Stomach smooth muscle (tissue), 2 donors: Measurements from ENCODE around the gene P4HB.
A peak's percentile ranks its signal among the peaks of the same experiment; 100 is the strongest.

Source experiments
- H3K27ac ChIP-seq: one replicate; pipeline ENCODE4 v1.7.0; 2013; ENCODE audit warnings: mild to moderate bottlenecking, low read length, inconsistent platforms
- H3K27me3 ChIP-seq, 2 donors: one replicate each; pipeline ENCODE4 v1.7.0; 2013; ENCODE audit warnings: low read length in 2 of 2; ENCODE audit not compliant: insufficient read depth in 2 of 2, control insufficient read depth in 1 of 2
- H3K36me3 ChIP-seq, 2 donors: one replicate each; pipeline ENCODE4 v1.7.0; 2013; ENCODE audit warnings: low read length in 2 of 2; ENCODE audit not compliant: control insufficient read depth in 2 of 2, insufficient read depth in 2 of 2
- H3K4me1 ChIP-seq: one replicate; pipeline ENCODE4 v1.7.0; 2013; ENCODE audit warnings: low read length; ENCODE audit not compliant: control insufficient read depth, insufficient read depth
- H3K4me3 ChIP-seq, 2 donors: one replicate each; pipeline ENCODE4 v1.7.0; 2013; ENCODE audit warnings: low read length in 2 of 2
- H3K9ac ChIP-seq, 2 donors: one replicate each; pipeline ENCODE4 v1.7.0; 2013; ENCODE audit warnings: low read length in 2 of 2, mild to moderate bottlenecking in 1 of 2
- H3K9me3 ChIP-seq, 2 donors: one replicate each; pipeline ENCODE4 v1.7.0; 2013; ENCODE audit warnings: low read length in 2 of 2; ENCODE audit not compliant: control insufficient read depth in 2 of 2
- donor health status: healthy.
- donor health status: Pancreatic carcinoma.

The P4HB gene

DNA sequence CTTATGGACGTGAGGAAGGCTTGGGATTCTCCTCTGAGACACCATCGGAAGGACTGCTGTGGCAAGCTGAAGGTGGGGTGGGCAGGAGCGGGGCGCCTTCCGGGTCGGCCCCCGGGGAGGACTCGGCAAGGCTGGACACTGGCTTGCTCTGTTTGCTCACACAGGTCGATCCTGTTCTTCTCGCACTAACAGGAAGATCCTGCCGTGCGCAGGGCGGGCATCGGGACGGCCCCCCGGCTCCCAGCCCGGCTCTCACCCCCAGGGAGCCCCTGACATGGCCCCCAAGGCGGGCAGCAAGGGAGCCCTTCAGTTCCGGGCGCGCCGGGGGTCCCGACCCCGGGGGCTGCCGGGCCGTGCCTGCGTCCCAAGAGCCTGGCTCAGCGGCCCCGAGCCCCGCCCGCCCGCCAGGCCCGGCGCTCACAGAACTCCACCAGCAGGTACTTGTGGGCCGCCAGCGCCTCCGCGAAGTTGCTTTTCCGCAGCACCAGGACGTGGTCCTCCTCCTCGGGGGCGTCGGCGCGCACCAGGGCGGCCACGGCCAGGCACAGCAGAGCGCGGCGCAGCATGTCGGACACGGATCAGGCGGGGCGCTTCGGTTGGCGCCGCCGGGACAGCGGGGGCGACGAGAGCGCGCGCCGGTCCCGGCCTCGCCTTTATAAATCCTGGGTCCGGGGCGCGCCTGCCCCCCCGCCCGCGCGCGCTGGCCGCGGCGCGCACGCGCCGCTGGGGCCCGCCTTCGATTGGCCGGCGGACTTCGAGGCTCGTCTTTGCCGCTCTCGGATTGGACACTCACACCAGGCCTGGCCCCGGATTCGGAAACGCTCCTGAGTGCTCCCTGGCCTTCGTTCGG, at the start of gene P4HB:
Gene P4HB, minus strand, starts transcription at position 630 of the 850 bp plus-strand sequence. Its CDS starts 64 bp downstream, at position 566.
- Histone ChIP-seq H3K9ac (peak within 1 kb of the TSS; percentile 79 to 93), H3K36me3 (peaks cover 18 to 25% of the 10 kb centered on the region in 2 donors), H3K4me3 (peak within 1 kb of the TSS; percentile 84 to 87), H3K4me1 (peaks cover 36% of the 10 kb centered on the region), H3K27me3 (no peaks in the 10 kb centered on the region), H3K9me3 (no peaks in the 10 kb centered on the region), H3K27ac (peak within 1 kb of the TSS; percentile 83)

DNA sequence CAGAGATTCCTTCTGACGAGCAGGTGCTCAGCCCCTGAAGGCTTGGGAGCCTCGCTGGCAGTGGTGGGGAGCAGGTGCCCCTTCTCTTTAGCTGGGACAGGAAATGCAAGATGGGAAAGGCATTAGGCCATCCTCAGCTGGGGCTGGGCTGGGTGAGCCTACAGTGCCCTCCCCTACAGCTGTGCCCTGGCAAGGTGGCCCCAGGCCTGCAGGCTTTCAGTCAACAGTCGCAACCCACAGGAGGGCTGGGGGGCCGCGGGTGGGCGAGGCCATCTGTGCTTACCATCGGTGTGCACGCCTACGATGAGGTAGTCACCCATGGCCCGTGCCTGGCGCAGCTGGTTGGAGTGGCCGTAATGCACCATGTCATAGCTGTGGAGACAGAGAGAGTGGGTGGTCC, 48.9 kb upstream of the P4HB start:
- Histone ChIP-seq H3K4me1 (peaks cover 16% of the 10 kb centered on the region), H3K4me3 (no peak overlapping the region), H3K27ac (no peak overlapping the region), H3K36me3 (peaks cover 6 to 13% of the 10 kb centered on the region in 2 donors), H3K9ac (no peak overlapping the region), H3K27me3 (no peaks in the 10 kb centered on the region), H3K9me3 (no peaks in the 10 kb centered on the region)

DNA sequence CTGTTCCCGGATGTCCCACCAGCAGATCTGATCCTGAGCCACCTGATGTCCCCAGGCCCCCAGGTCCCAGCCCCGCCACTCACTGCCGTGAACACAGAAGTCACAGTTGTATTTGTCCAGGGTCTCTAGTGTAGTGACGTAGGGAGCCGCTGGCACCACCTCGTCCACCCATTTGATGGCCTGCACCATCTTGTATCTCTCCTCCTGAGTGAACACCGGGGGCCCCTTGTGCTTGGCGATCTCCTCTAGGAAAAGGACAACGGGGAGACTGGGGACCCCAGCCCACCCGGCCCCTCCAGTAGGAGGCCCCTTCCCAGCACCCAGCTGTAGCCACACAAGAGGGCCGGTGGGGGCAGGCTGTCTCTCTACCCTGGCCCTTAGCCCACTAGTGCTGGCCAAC, 48.5 kb upstream of the P4HB start:
- peaks cover 16% of the 10 kb centered on the region for H3K4me1 ChIP-seq
- no peaks in the 10 kb centered on the region for H3K9me3 ChIP-seq
- peaks cover 2 to 9% of the 10 kb centered on the region in 2 donors for H3K36me3 ChIP-seq
- H3K9ac ChIP-seq, result no peak overlapping the region
- H3K4me3 ChIP-seq, result no peak overlapping the region
- no peaks in the 10 kb centered on the region for H3K27me3 ChIP-seq
- H3K27ac ChIP-seq, result no peak overlapping the region

DNA sequence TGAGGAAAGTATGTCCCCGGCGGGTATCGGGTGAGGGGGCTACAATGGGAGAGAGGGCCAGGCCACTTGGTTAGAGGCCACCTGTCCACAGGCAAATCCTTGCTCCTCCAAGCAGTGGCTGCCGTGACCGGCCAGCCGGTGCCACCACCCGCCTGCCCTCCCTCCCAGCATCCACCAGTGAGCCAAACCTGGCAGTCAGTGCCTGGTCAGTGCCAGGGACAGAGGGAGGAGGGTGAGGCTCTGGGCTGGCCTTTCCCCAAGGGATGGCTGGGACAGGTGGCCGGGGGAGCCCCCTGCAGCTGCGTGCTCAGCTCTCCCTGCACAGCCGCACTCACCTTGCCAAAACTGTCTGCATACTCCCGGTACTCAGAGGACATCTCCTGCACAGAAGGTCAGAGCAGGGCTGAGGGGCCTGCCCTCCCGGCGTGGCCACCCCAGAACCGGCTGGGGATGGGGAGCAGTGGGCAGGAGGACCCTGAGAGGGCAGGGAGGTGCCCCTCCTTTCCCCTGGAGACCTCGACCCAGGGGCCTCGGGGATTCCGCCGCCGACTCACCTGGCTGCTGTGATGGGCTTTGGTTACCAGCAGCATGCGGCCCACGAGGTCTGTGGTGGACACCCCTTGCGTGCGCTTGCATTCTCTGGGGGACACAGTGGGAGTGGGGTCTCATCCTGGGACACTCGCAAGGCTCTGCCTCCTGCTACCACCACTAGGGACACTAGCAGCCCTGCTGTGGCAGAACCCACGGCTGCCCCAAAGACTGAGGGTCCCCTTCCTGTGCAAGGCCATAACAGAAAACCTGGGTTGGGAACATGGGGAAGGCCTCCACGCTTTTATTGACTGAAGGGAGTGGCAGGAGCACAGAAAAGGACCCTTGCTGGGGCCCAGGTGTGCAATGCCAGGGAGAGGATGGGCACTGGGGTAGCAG, 47.1 kb upstream of the P4HB start:
- Histone ChIP-seq H3K9me3 (no peaks in the 10 kb centered on the region), H3K27me3 (peaks cover 0 to 5% of the 10 kb centered on the region in 2 donors), H3K27ac (no peak overlapping the region), H3K4me3 (no peak overlapping the region), H3K36me3 (no peaks in the 10 kb centered on the region), H3K9ac (no peak overlapping the region), H3K4me1 (peaks cover 19% of the 10 kb centered on the region)

DNA sequence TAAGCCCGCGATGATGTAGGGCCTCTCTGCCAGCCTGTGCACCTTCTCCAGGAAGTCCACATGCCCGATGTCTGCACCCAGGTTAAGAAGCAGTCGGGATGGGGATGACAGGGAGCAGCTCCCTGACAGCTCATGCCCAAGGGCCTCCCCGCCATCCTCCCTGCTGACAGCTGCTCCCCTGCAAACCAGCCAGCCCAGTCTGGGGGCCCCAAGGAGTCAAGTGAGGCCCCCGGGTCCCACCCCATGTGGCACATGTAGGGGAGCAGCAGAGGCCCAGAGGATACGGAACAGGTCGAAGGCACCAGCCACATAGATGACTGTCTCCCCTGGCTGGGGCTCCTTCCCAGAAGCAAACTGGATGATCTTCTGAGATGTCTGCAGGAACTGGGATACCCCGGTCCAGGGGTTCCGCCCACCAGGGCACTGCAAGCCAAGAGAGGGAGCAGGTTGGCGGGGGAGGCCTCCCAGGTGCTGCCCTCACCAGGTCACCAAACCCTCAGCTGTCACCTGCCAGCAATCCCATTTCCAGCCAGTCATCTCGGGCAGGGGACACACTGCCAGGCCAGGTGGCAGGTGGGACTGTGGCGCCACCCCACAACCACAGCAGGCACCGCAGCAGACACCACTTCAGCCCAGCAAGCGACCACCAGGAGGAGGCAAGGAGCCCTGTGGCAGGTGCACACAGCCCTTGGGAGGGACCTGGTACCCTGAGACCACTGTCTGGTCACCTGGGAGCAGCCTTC, 46.3 kb upstream of the P4HB start:
- Histone ChIP-seq H3K9me3 (no peaks in the 10 kb centered on the region), H3K4me3 (no peak overlapping the region), H3K9ac (no peak overlapping the region), H3K27ac (no peak overlapping the region), H3K4me1 (peaks cover 23% of the 10 kb centered on the region), H3K27me3 (peaks cover 0 to 13% of the 10 kb centered on the region in 2 donors), H3K36me3 (no peaks in the 10 kb centered on the region)

DNA sequence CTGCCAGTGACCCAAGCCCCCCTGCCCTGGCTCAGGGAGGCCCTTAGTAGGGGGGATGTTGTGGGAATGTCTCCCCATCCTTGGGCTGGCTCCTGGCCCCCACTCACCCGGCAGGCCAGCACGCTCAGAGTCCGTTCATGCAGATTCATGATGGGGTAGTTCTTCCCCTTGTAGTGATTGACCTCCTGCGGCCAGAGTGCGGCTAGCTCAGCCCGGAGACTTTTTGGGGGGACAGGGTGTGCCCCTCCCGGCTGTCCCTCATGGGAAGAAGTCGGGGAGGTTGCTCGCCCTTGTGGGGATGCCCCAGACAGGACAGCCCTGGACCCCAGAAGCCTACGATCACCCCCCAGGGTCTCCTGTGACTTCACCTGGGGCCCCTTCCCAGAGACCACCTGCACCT, 45.7 kb upstream of the P4HB start:
- H3K9me3 ChIP-seq, result no peaks in the 10 kb centered on the region
- no peaks in the 10 kb centered on the region for H3K36me3 ChIP-seq

DNA sequence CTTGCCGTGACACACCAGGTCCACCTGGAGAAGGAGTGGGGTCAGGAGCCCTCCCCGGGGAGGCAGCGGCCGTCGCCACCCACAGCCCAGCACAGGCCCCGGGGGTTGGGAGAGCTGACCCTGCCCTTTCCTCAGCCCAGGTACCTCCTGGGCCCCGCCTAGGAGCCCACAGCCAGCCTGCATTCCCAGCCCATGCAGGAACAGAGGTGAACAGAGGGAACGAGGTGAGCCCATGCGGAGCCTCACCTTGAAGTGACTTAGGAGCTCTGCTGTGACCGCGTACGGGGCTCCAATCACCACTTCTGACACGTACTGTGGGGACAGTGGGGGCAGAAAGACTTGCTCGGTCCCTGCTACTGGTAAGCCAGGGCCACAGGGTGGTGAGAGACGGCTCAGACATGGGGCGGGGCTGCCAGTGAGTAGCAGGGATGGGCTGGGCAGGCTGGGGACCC, 45.1 kb upstream of the P4HB start:
- Histone ChIP-seq H3K4me1 (peaks cover 19% of the 10 kb centered on the region), H3K9ac (no peak overlapping the region), H3K36me3 (peaks cover 0 to 1% of the 10 kb centered on the region in 2 donors), H3K4me3 (no peak overlapping the region), H3K27ac (no peak overlapping the region), H3K27me3 (peaks cover 5 to 19% of the 10 kb centered on the region in 2 donors), H3K9me3 (no peaks in the 10 kb centered on the region)

More for the DNA sequence above, 45.7 kb upstream of the P4HB start:
- Histone ChIP-seq H3K4me1 (peaks cover 24% of the 10 kb centered on the region), H3K27me3 (peaks cover 4 to 19% of the 10 kb centered on the region in 2 donors), H3K9ac (no peak overlapping the region), H3K4me3 (no peak overlapping the region), H3K27ac (no peak overlapping the region)

DNA sequence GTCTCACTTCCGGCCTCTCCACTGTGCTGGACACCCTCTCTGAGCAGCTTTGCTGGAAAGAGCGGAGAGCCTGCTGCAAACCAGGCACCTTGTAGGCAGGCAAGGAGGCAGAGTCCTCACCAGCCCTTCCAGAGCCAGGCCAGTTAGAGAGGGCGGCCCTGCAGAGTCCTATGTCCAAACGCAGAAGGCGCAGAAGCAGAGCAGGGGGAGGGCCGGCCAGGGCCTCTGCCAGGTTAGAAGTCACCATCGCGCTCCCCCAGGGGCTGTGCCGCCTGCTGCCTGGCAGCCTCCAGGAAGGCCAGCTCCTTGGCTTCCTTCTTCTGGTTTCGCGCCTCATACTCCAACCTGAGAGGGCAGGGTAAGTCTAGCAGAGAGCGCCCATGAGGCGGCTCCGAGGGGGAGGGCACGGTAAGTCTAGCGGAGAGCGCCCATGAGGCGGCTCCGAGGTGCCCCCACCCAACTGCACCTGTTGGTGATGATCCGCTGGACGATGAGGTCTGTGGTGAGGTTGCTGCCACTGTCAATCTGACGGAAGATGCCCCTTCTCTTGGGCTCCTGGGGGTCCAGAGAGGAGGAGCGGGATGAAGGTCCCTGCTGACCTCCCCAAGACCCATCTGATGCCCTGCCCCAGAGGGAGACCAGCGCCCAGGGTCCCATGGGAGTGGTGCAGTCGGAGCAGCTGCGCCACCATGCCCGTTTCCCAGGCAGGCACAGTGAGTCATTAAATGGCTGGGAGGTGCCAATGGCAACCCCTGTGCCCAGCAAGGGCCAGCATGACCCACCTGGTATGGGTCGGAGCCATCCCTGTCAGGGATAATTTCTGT, 44.5 kb upstream of the P4HB start:
- peaks cover 5 to 19% of the 10 kb centered on the region in 2 donors for H3K27me3 ChIP-seq
- peaks cover 0 to 8% of the 10 kb centered on the region in 2 donors for H3K36me3 ChIP-seq
- no peak overlapping the region for H3K9ac ChIP-seq
- no peak overlapping the region for H3K4me3 ChIP-seq
- no peaks in the 10 kb centered on the region for H3K9me3 ChIP-seq
- H3K4me1 ChIP-seq, result peaks cover 12% of the 10 kb centered on the region
- H3K27ac ChIP-seq, result no peak overlapping the region

DNA sequence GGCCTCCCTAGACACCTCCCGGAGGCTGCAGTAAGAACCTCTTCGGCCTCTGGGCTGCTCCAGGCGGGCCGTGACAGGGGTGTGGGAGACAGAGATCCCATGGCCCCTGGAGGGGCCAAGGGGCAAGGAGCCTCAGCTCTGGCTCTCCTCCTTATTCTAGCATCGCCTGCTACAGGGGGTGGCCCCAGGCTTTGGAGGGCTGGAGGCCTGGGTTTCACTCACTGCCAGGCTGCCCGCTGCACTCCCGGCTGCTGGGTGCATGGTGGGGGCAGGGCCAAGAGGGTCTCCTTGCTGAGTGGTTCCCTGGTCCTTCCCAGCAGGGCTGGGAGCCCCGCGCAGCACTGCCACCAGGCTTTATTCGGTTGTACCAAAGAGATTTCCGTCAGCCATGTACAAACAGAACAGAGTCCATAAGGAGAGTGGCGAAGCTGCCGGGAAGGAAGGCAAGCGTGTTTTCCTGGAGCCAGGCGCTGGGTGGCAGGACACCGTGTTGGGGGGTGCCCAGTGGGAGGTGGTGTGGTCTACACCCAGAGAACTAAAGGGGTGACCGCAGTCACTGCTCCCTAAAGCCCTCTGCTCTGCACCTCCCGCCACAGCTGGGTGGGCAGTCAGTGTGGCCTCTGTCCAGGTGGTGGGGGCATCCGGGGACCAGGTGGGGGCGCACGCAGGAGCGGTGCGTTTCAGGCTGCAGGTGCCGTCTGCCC, 43.7 kb upstream of the P4HB start:
- Histone ChIP-seq H3K9ac (no peak overlapping the region), H3K36me3 (peaks cover 3 to 11% of the 10 kb centered on the region in 2 donors), H3K9me3 (no peaks in the 10 kb centered on the region), H3K27ac (no peak overlapping the region), H3K4me3 (no peak overlapping the region), H3K4me1 (peaks cover 12% of the 10 kb centered on the region), H3K27me3 (peaks cover 5 to 19% of the 10 kb centered on the region in 2 donors)
